GM23338 (cell line): ENCODE results near the gene SERPINA6. TPM values are rescaled to one million over a fixed set of nuclear protein-coding genes. Genes with fewer than 3 reads are reported as not detected.

Experiments used
- polyA plus RNA-seq: library from polyadenylated mRNA; unstranded; fragments of >200 nt; fragmentation: Nextera tagmentation; extraction: Ambion mirVana; gene quantifications from 2 replicates; pipeline ENCODE4 v1.2.1, GENCODE V29; 2016
- total RNA-seq: library from RNA; depleted of rRNA; stranded (reverse); fragments of >200 nt; shearing (Covaris generic); gene quantifications from 2 replicates; pipeline ENCODE4 v1.2.3, GENCODE V29; 2014; rRNA removed

SERPINA6 gene
- total and polyA plus RNA-seq, 2 experiments from 2014 or later = not detected

Other genes starting within 250 kb of the SERPINA6 start
- 137 and 150 TPM in 2 replicates for gene DDX24, start 242.1 kb downstream of the SERPINA6 start, total RNA-seq
- gene DDX24, start 242.1 kb downstream of the SERPINA6 start, polyA plus RNA-seq = 263 and 265 TPM in 2 replicates
- gene IFI27L1, start 242.0 kb downstream of the SERPINA6 start, total RNA-seq = 3.9 and 9.7 TPM in 2 replicates
- gene IFI27L1, start 242.0 kb downstream of the SERPINA6 start, polyA plus RNA-seq = 28.6 and 30.8 TPM in 2 replicates
- gene IFI27, start 212.6 kb downstream of the SERPINA6 start, total RNA-seq = 0.23 and 0.49 TPM in 2 replicates
- gene IFI27, start 212.6 kb downstream of the SERPINA6 start, polyA plus RNA-seq = 1.2 and 1.6 TPM in 2 replicates
- 16.8 and 23.4 TPM in 2 replicates for gene IFI27L2, start 193.7 kb downstream of the SERPINA6 start, total RNA-seq
- gene IFI27L2, start 193.7 kb downstream of the SERPINA6 start, polyA plus RNA-seq = 38.5 and 49.9 TPM in 2 replicates
- gene PPP4R4, start 149.0 kb downstream of the SERPINA6 start, total RNA-seq = 11.1 and 20.9 TPM in 2 replicates
- 2.5 and 3.0 TPM in 2 replicates for gene PPP4R4, start 149.0 kb downstream of the SERPINA6 start, polyA plus RNA-seq
- not detected in 2 replicates for gene SERPINA10, start 30.1 kb downstream of the SERPINA6 start, total RNA-seq
- gene SERPINA10, start 30.1 kb downstream of the SERPINA6 start, polyA plus RNA-seq = 0.11 and 0.16 TPM in 2 replicates
- not detected in 2 replicates for gene SERPINA2, start 43.4 kb upstream of the SERPINA6 start, total RNA-seq
- not detected in 2 replicates for gene SERPINA2, start 43.4 kb upstream of the SERPINA6 start, polyA plus RNA-seq
- gene SERPINA1, start 65.3 kb upstream of the SERPINA6 start, total RNA-seq = not detected in 2 replicates
- gene SERPINA1, start 65.3 kb upstream of the SERPINA6 start, polyA plus RNA-seq = not detected in 2 replicates
- 0.14 TPM in 1 of 2 replicates, not detected in the other for gene SERPINA11, start 129.5 kb upstream of the SERPINA6 start, total RNA-seq
- gene SERPINA11, start 129.5 kb upstream of the SERPINA6 start, polyA plus RNA-seq = 0.13 TPM in 1 of 2 replicates, not detected in the other
- not detected in 2 replicates for gene SERPINA9, start 152.9 kb upstream of the SERPINA6 start, total RNA-seq
- gene SERPINA9, start 152.9 kb upstream of the SERPINA6 start, polyA plus RNA-seq = not detected in 2 replicates
- not detected in 2 replicates for gene SERPINA12, start 186.1 kb upstream of the SERPINA6 start, total RNA-seq
- gene SERPINA12, start 186.1 kb upstream of the SERPINA6 start, polyA plus RNA-seq = not detected in 2 replicates
- gene SERPINA4, start 238.1 kb upstream of the SERPINA6 start, total RNA-seq = not detected in 2 replicates
- gene SERPINA4, start 238.1 kb upstream of the SERPINA6 start, polyA plus RNA-seq = not detected in 2 replicates